ENCODE data around the gene ASXL1. TPM values are rescaled to one million over a fixed set of nuclear protein-coding genes. Genes with fewer than 3 reads are reported as not detected.

Gene ASXL1
- total RNA-seq, 1 experiment from 2014 or later = 52.2 TPM

DNA sequence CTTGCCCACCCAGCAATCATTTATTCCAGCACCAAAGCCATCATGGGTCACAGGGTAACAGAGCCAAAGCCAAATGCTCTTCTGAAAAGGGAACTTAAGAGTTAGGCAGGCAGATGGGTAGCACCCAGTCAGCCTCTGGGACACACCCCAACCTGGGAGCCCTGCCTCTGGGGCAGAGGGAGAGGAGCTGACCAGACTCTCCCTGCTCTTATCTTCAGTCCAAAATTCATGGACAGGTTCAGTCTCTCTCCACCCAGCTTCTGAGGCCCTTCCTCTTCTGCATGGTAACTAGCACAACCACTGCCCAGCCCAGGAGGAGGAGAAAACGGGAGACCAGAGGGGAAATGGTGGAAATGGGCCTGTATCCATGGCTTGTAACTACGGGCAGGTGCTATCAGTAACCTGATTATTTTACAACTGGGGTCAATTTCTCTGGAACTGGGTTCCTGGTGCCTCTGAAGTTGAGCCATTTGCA is 121.6 kb downstream of the ASXL1 start:
- H3K27me3 ChIP-seq (ENCODE audit: insufficient read depth, low read length) = no peaks in the 10 kb centered on the region
- intact Hi-C loops (cut with micrococcal nuclease) = loop anchor here (5.0 kb wide), 1 partner anchor 462 kb away; no protein-coding TSS in a partner anchor
- TF ChIP-seq ZNF274 (IDR thresholded peaks at IDR 0.05; ENCODE audit: low read depth, low read length) (no peak), SRF (IDR thresholded peaks at IDR 0.05; ENCODE audit: low read depth) (no peak), FOSL1 (IDR thresholded peaks at IDR 0.05; ENCODE audit: low read depth) (no peak), CBX3 (IDR thresholded peaks at IDR 0.05; ENCODE audit: low read depth) (no peak), POLR2AphosphoS5 (IDR thresholded peaks at IDR 0.05; ENCODE audit: low read depth, low read length) (no peak), POLR2A (IDR thresholded peaks at IDR 0.05; ENCODE audit: borderline replicate concordance, extremely low read depth, insufficient read depth, insufficient read length) (no peak), SP1 (IDR thresholded peaks at IDR 0.05; ENCODE audit: low read depth) (no peak)
- TF ChIP-seq, protein P1, sequence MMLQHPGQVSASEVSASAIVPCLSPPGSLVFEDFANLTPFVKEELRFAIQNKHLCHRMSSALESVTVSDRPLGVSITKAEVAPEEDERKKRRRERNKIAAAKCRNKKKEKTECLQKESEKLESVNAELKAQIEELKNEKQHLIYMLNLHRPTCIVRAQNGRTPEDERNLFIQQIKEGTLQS (IDR thresholded peaks at IDR 0.05) = no peak
- TF ChIP-seq, protein P2, sequence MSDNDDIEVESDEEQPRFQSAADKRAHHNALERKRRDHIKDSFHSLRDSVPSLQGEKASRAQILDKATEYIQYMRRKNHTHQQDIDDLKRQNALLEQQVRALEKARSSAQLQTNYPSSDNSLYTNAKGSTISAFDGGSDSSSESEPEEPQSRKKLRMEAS (IDR thresholded peaks at IDR 0.05) = no peak
- H3K9me3 ChIP-seq (ENCODE audit: control insufficient read depth in 1 of 2, insufficient read depth in 1 of 2, low read depth in 1 of 2, low read length in 2 of 2) = no peaks in the 10 kb centered on the region
- ChIA-PET CTCF (no interaction called here), RAD21 (ENCODE audit: low non-redundant PET in 1 of 2, low total read pairs in 2 of 2, uncharacterized antibody in 2 of 2, unreplicated experiment in 2 of 2) (no interaction called here), POLR2A (no interaction called here)
- H3K79me2 ChIP-seq (ENCODE audit: insufficient read depth, low read length) = no peaks in the 10 kb centered on the region
- H3K9ac ChIP-seq (ENCODE audit: low read length) = no peak overlapping the region
- H3K27ac ChIP-seq (ENCODE audit: low read depth, low read length) = no peak overlapping the region
- no peaks in the 10 kb centered on the region for H4K20me1 ChIP-seq (ENCODE audit: insufficient read depth)
- no peak overlapping the region for H2AFZ ChIP-seq (ENCODE audit: low read depth, low read length, poor library complexity, severe bottlenecking)
- no peak for ATAC-seq
- no peaks in the 10 kb centered on the region for H3K9me2 ChIP-seq (ENCODE audit: insufficient read depth)
- H3K4me2 ChIP-seq (ENCODE audit: low read length) = no peak overlapping the region
- H3K4me3 ChIP-seq (replicated peaks in 1 of 2; ENCODE audit: low read depth in 1 of 2, low read length in 2 of 2) = no peak overlapping the region
- no TSS peak for BruUV-seq (replicated peaks)
- no peaks in the 10 kb centered on the region for H3K36me3 ChIP-seq (ENCODE audit: control insufficient read depth in 1 of 2, insufficient read depth in 2 of 2, low read length in 2 of 2)
- H3K4me1 ChIP-seq (ENCODE audit: control insufficient read depth in 1 of 2, insufficient read depth in 2 of 2, low read length in 2 of 2) = peaks cover 2 to 27% of the 10 kb centered on the region in 2 experiments
- DNase-seq (ENCODE audit: low read depth, low spot score) = no peak

DNA sequence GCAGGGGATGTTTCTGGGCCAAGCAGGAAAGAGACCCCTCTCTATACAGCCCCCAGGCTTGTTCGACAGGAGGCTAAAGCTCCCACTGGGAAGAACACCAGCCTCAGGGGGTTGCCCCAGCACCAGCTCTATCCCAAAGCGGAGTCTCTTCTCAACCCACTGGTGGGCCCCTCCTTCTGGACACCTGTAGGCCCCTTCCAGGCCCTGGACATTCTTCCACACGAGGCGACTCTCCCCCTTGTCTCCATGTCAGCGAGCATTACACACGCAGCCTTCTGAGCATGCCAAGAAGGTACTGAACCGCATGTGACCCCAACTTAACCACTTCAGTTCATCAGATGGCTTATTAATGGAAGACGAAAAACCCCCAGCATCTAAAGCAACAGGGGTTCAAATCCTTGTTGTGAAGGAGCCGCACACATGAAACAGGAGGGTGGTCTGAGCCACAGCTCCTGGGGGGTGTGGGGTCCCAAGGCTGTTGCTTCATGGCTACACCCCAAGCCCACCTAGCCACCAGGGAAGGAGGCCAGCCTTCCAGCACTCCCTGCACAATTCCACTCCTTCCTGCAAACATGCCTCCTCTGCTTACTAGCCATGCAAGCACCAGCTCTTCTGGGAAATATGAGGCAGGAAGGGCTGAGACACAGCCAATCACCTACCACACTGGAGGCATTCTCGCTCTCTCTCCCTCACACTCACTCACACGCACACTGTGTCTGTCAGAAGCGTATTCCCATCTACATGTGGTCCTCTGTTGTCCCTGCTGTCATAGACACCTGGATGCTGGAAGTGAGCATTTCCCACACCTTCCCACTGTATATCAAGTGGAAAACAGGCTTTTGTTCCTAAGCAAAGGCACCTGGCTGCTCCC is 122.5 kb downstream of the ASXL1 start:
- Histone ChIP-seq H3K9me2 (ENCODE audit: insufficient read depth) (no peaks in the 10 kb centered on the region), H3K9me3 (ENCODE audit: control insufficient read depth in 1 of 2, insufficient read depth in 1 of 2, low read depth in 1 of 2, low read length in 2 of 2) (no peaks in the 10 kb centered on the region), H2AFZ (ENCODE audit: low read depth, low read length, poor library complexity, severe bottlenecking) (no peak overlapping the region), H3K27me3 (ENCODE audit: insufficient read depth, low read length) (no peaks in the 10 kb centered on the region), H3K4me2 (ENCODE audit: low read length) (no peak overlapping the region), H3K4me1 (ENCODE audit: control insufficient read depth in 1 of 2, insufficient read depth in 2 of 2, low read length in 2 of 2) (peaks cover 8 to 31% of the 10 kb centered on the region in 2 experiments), H4K20me1 (ENCODE audit: insufficient read depth) (no peaks in the 10 kb centered on the region), H3K79me2 (ENCODE audit: insufficient read depth, low read length) (no peaks in the 10 kb centered on the region), H3K4me3 (replicated peaks in 1 of 2; ENCODE audit: low read depth in 1 of 2, low read length in 2 of 2) (no peak overlapping the region), H3K27ac (ENCODE audit: low read depth, low read length) (no peak overlapping the region), H3K9ac (ENCODE audit: low read length) (no peak overlapping the region), H3K36me3 (ENCODE audit: control insufficient read depth in 1 of 2, insufficient read depth in 2 of 2, low read length in 2 of 2) (no peaks in the 10 kb centered on the region)
- POLR2A ChIA-PET = no interaction called here
- no peak for DNase-seq (ENCODE audit: low read depth, low spot score)
- BruUV-seq (replicated peaks) = no TSS peak
- intact Hi-C loops (cut with micrococcal nuclease) = loop anchor here (5.0 kb wide), 1 partner anchor 463 kb away; no protein-coding TSS in a partner anchor
- CTCF ChIA-PET = no interaction called here
- no peak for ATAC-seq
- TF ChIP-seq, protein P2 (IDR thresholded peaks at IDR 0.05) = no peak
- no peak for TF ChIP-seq YY1 (IDR thresholded peaks at IDR 0.05; ENCODE audit: extremely low read depth, insufficient replicate concordance, low read depth, low read length)
- RAD21 ChIA-PET (ENCODE audit: low non-redundant PET in 1 of 2, low total read pairs in 2 of 2, uncharacterized antibody in 2 of 2, unreplicated experiment in 2 of 2) = no interaction called here
